Fibroblast of lung (primary cell): ENCODE results near the gene SAYSD1.

Experiments
- EZH2 ChIP-seq: IDR thresholded peaks from 2 replicates; pipeline ENCODE4 v1.5.1; 2012; ENCODE audit warnings: low read length, control low read depth, mild to moderate bottlenecking; ENCODE audit errors: missing control alignments
- TF ChIP-seq, protein P1 (sequence below), 2 donors: IDR thresholded peaks in 1 of 2; conservative IDR thresholded peaks in 1 of 2; 1 replicate in 1 of 2; 2 replicates in 1 of 2; pipeline ENCODE4 v1.5.1; 2011 to 2012; ENCODE audit warnings: low read length in 2 of 2, control low read depth in 1 of 2, inconsistent platforms in 1 of 2, low read depth in 1 of 2, mild to moderate bottlenecking in 1 of 2

DNA sequence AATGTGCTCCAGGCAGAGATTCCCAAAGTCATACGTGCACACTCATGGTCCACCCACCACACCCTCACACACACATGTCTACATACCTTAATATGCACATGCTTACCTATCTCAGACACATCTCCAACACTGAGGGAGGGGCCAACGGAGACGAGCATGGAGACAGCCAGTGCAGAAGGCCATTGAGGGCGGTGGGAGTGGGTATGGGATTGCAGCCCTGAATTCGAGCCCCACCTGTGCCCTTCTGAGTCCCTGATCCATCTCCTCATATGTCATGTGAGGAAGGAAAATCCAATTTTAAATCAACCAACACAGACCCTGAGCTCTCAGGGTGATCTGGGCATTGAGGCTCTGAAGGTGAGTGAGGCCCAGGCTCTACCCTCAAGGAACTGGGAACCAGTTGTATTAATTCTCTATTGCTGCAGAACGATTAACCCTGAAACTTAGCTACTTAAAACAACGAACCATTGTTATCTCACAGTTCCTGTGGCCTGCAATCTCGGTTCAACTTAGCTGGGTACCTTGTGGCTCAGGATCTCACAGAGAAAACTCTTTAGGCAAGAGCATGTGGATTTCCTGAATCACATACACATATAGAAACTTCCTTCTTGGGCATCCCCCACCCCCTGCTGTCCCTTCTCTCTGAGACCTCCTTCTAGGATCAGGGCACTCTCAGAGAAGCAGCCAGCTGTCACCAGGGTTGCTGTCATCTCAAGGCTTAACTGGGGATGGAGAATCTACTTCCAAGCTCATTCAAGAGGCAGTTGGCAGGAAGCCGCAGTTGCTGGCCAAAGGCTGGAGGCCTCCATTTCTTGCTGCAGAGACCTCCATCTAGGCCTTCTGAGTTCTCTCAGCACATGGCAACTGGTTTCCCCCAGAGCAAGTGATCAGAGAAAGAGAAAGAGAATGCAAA, 38.1 kb downstream of the SAYSD1 start:
- TF ChIP-seq, protein P1, sequence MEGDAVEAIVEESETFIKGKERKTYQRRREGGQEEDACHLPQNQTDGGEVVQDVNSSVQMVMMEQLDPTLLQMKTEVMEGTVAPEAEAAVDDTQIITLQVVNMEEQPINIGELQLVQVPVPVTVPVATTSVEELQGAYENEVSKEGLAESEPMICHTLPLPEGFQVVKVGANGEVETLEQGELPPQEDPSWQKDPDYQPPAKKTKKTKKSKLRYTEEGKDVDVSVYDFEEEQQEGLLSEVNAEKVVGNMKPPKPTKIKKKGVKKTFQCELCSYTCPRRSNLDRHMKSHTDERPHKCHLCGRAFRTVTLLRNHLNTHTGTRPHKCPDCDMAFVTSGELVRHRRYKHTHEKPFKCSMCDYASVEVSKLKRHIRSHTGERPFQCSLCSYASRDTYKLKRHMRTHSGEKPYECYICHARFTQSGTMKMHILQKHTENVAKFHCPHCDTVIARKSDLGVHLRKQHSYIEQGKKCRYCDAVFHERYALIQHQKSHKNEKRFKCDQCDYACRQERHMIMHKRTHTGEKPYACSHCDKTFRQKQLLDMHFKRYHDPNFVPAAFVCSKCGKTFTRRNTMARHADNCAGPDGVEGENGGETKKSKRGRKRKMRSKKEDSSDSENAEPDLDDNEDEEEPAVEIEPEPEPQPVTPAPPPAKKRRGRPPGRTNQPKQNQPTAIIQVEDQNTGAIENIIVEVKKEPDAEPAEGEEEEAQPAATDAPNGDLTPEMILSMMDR (conservative IDR thresholded peaks at IDR 0.05 in 1 of 2, IDR thresholded peaks at IDR 0.05 in 1 of 2; ENCODE audit: low read depth in 1 of 2, low read length in 2 of 2), result no peak
- no peak for TF ChIP-seq EZH2
